SK-N-SH (cell line): Measurements from ENCODE around the gene DEFB127. TPM values are rescaled to one million over a fixed set of nuclear protein-coding genes. Genes with fewer than 3 reads are reported as not detected.

Source experiments
- polyA plus RNA-seq, 3 experiments: library from polyadenylated mRNA; depleted of rRNA; stranded (reverse); fragments of >200 nt; gene quantifications; 2 replicates each; pipeline ENCODE4 v1.2.3, GENCODE V29; 2012

The DEFB127 gene
- polyA plus RNA-seq, 1 of the 3 experiments (the other 2 are of a cell fraction), result not detected

Other genes starting within 250 kb of the DEFB127 start
- not detected in 2 replicates for gene DEFB125, start 69.8 kb upstream of the DEFB127 start, polyA plus RNA-seq (2012; rRNA removed)
- gene DEFB126, start 14.9 kb upstream of the DEFB127 start, polyA plus RNA-seq (2012; rRNA removed), result not detected in 2 replicates
- gene DEFB128, start 32.3 kb downstream of the DEFB127 start, polyA plus RNA-seq (2012; rRNA removed), result not detected in 2 replicates
- not detected in 2 replicates for gene DEFB129, start 69.8 kb downstream of the DEFB127 start, polyA plus RNA-seq (2012; rRNA removed)
- not detected in 2 replicates for gene DEFB132, start 100.3 kb downstream of the DEFB127 start, polyA plus RNA-seq (2012; rRNA removed)
- gene C20orf96, start 133.3 kb downstream of the DEFB127 start, polyA plus RNA-seq (2012; rRNA removed), result 16.6 and 19.4 TPM in 2 replicates
- gene ZCCHC3, start 140.1 kb downstream of the DEFB127 start, polyA plus RNA-seq (2012; rRNA removed), result 9.0 and 9.5 TPM in 2 replicates
- 7.0 and 11.3 TPM in 2 replicates for gene SOX12, start 168.1 kb downstream of the DEFB127 start, polyA plus RNA-seq (2012; rRNA removed)
- 88.6 and 146 TPM in 2 replicates for gene NRSN2, start 189.7 kb downstream of the DEFB127 start, polyA plus RNA-seq (2012; rRNA removed)
- gene TRIB3, start 223.3 kb downstream of the DEFB127 start, polyA plus RNA-seq (2012; rRNA removed), result 13.2 and 16.6 TPM in 2 replicates